Esophagus mucosa (tissue), 1 donor: ENCODE data around the gene DOCK8. TPM values are rescaled to one million over a fixed set of nuclear protein-coding genes. Genes with fewer than 3 reads are reported as not detected.

Source experiments
- ATAC-seq: fragments of 200-7000 bp; cut with Tn5 transposase; one replicate; pipeline ENCODE4 v1.9.1; 2020
- total RNA-seq: library from RNA; stranded (reverse); gene quantifications from one replicate; pipeline ENCODE4 v1.2.4, GENCODE V29; 2023
- donor health status: DM: yes; HTN: yes; CAD: no.

Gene DOCK8
- total RNA-seq, 1 donor from 2014 or later: 11.4 TPM

- no peak for ATAC-seq
Observed at GRCh38 chr9:270657-271237, 56.1 kb downstream of the DOCK8 start.

GRCh38 chr9:272251-273213, 57.9 kb downstream of the DOCK8 start:
- peak; percentile 76 for ATAC-seq

DNA sequence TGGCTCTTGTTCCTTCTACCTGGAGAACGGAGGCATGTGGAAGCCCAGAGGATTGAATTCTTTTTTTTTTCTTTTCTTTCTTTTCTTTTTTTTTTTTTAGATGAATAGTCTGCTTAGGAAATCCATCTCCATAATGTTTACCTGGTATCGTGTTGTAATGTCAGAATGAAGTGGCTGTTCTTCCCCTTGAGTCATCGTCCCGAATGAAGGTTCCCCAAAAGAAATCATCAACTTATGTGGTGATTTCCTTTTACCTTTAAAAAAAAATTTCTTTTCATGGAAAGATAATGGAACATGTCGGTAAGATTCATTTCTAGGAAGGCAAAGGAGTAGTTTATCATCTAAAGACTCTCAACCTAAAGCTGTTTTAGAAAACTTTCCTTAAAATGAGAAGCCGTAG, 59.7 kb downstream of the DOCK8 start:
- no peak for ATAC-seq

DNA sequence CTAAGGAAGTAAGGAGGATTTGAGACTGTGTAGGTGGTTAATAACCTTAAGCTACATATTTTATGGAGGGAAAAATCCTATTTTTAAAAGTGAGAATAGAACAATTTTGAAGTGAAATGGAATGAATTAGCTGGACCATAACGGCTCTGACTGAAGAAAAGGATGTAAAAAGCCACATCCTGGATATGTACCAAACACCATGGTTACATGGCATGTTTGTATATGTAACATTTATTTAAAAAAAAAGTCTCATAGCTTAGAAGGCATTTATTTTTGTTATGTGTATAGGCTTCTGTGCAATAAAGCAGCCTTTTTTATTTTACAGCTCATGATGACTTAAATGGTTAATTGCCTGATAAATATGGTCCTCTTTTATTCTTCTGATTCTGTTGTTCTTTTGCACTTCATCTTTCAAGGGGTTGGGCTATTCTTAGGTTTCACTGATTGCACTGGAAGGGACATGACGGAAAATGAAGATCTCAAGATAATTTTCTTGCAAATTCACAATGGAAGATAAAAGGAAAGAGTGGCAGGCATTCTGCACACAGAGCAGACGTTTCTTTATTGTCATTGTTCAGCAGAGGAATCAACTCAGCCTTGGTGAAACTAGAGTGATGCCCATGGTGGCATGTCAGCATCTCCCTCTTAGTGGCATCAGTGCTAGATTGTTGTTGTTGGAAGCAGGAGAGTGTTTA, 63.1 kb downstream of the DOCK8 start:
- ATAC-seq: no peak

- ATAC-seq: no peak
Observed at GRCh38 chr9:278651-279050, 64.0 kb downstream of the DOCK8 start.

- no peak for ATAC-seq
Observed at GRCh38 chr9:279674-280073, 65.0 kb downstream of the DOCK8 start.

DNA sequence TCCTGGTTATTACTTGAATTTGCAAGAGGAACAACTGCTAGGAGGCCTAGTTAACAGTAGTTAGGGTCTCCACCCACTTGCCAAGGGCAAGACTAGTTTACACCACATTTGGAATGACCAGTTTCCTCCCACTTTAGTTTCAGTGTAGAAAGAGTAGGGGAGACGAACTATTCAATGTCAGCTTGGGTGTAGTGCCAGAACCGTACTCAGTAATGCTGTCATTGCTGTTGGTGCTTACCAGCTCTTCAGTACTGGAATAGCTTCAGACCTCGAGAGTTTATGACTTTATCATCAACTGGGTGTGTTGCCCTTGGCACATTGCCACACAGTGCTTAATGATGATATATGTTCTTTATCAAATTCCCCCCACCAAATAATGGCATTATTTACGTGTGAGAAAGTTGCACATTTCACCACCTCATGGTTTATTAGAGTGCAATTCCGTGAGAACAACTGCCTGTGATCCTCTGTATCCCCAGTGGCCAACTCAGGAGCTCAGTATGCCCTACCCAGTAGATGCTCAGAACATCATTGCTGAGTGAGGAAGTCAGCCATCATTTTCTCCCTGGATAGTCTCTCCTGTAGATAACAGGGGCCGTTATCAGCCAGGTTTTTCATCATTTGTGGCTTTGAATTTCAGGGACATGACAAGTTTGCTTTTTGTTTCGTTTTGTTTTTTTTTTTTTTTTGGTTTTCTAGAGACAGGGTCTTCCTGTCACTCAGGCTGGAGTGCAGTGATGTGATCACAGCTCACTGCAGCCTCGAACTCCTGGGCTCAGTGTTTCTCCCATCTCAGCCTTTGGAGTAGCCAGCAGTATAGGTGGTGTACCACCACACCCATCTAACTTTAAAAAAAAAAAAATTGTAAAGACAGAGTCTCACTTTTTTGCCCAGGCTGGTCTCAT, 67.3 kb downstream of the DOCK8 start:
- ATAC-seq: no peak

GRCh38 chr9:286071-286740, 71.5 kb downstream of the DOCK8 start:
- ATAC-seq: no peak

DNA sequence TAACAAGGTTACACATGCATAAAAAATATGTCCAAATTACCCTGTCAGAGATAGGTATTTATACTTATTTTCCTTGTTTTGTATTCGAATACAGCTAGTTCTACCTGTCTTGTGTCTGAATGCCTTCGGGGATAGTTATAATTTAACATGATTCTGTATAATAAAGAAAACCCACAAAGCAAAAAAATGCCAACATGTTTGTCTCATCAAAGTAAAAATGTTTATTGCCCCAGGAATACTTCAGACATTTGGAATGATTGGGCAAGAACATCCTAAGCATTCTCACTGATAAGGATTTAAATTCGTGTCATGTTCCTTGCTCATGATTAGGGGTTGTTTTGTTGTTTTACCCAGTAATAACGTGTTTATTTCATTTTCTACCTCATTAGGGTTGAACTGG, 74.5 kb downstream of the DOCK8 start:
- no peak for ATAC-seq

GRCh38 chr9:292915-293314, 78.2 kb downstream of the DOCK8 start:
- ATAC-seq: no peak

GRCh38 chr9:295576-295975, 80.9 kb downstream of the DOCK8 start:
- no peak for ATAC-seq

- ATAC-seq: no peak
Observed at GRCh38 chr9:296411-296810, 81.7 kb downstream of the DOCK8 start.

- ATAC-seq: peak; percentile 97
Observed at GRCh38 chr9:297104-297972, 82.7 kb downstream of the DOCK8 start.

DNA sequence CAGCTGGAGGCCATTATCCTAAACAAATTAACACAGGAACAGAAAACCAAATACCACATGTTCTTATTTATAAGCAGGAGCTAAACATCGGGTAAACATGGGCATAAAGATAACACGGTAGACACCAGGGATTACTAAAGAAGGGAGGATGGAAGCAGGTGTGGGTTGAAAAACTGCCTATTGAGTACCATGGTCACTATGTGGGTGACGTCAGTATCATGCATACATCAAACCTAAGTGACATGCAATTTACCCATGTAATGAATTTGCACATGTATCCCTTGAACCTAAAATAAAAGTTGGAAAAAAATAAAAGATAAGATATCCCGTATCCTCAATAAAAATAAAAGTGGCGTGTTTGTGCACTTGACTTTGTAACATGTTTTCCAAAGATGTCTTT, 88.8 kb downstream of the DOCK8 start:
- no peak for ATAC-seq

- no peak for ATAC-seq
Observed at GRCh38 chr9:304106-304505, 89.4 kb downstream of the DOCK8 start.

GRCh38 chr9:304519-305185, 90.0 kb downstream of the DOCK8 start:
- ATAC-seq: peak; percentile 80

- ATAC-seq: peak; percentile 67
Observed at GRCh38 chr9:306907-307306, 92.2 kb downstream of the DOCK8 start.

DNA sequence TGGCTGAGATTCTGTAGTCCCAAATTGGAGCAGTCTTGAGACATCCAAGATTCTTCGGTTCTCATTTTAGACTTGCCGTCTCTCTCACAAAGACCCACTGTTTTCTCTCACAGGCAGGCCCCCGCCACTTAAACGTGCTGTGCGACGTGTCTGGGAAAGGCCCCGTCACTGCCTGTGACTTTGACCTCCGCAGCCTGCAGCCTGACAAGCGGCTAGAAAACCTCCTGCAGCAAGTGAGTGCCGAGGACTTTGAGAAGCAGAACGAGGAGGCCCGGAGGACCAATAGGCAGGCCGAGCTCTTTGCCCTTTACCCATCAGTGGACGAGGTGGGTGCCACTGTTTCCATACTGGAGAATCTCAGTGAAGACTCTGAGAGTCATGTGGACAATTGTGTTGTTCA, 97.2 kb downstream of the DOCK8 start:
- no peak for ATAC-seq

- ATAC-seq: no peak
Observed at GRCh38 chr9:312596-313320, 98.1 kb downstream of the DOCK8 start.
